HG03060 (cell line): Measurements from ENCODE around the gene SREK1.
"Not testable (repeated sequence)": the region's sequence is repeated elsewhere in the genome, so short reads cannot be mapped to it uniquely, and the experiment has no call there.

Source experiments
- ATAC-seq: cut with Tn5 transposase; IDR thresholded peaks from one replicate; pipeline ENCODE4 v1.9.1; 2021; ENCODE audit warnings: low read depth, moderate number of reproducible peaks; ENCODE audit not compliant: unreplicated experiment

Gene SREK1, protein sequence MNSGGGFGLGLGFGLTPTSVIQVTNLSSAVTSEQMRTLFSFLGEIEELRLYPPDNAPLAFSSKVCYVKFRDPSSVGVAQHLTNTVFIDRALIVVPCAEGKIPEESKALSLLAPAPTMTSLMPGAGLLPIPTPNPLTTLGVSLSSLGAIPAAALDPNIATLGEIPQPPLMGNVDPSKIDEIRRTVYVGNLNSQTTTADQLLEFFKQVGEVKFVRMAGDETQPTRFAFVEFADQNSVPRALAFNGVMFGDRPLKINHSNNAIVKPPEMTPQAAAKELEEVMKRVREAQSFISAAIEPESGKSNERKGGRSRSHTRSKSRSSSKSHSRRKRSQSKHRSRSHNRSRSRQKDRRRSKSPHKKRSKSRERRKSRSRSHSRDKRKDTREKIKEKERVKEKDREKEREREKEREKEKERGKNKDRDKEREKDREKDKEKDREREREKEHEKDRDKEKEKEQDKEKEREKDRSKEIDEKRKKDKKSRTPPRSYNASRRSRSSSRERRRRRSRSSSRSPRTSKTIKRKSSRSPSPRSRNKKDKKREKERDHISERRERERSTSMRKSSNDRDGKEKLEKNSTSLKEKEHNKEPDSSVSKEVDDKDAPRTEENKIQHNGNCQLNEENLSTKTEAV

GRCh38 chr5:66144074-66144833, at the start of gene SREK1:
SREK1 (plus strand) TSS chr5:66144300; CDS start chr5:66144377, 77 bp downstream.
- peak; percentile 64 for ATAC-seq

DNA sequence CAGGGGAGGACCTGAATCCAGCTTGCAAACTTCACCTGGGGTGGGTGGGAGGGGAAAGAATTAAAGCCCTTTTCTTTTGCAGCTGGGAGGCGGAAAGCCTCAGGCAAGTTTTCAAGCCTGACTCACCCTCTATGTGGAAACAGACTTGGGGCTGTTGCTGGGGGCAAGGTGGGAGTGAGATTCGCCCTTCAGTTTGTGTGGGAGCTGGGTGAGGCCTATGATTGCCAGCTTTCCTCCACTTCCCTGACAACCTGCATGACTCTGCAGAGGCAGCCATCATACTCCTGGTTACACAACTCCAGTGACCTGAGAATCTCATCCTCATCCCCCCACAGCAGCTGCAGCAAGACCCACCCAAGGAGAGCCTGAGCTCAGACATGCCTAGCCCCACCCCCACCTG, 43.2 kb upstream of the SREK1 start:
- no peak for ATAC-seq

GRCh38 chr5:66113160-66113559, 30.9 kb upstream of the SREK1 start:
- ATAC-seq: no peak

- no peak for ATAC-seq
Observed at GRCh38 chr5:66118304-66118703, 25.8 kb upstream of the SREK1 start.

GRCh38 chr5:66122379-66123034, 21.6 kb upstream of the SREK1 start:
- no peak for ATAC-seq

DNA sequence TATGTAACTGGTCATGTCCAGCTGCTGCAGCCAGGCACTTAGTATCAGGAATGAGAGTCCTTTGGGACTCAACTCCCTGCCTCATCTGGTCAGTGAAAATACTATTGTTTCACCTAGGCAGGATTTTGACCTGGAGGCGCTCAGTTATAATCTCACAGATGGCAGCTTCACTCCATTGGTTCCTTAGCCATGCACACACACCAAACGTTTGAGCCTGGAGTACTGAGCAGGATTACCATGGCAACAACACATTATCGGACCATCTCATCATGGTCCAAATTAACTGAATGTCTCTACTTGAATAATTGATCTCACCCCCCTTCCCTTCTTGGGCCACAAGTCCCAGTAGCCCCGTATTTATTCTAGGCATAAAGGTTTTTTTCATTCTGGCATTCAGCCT, 15.0 kb upstream of the SREK1 start:
- no peak for ATAC-seq

DNA sequence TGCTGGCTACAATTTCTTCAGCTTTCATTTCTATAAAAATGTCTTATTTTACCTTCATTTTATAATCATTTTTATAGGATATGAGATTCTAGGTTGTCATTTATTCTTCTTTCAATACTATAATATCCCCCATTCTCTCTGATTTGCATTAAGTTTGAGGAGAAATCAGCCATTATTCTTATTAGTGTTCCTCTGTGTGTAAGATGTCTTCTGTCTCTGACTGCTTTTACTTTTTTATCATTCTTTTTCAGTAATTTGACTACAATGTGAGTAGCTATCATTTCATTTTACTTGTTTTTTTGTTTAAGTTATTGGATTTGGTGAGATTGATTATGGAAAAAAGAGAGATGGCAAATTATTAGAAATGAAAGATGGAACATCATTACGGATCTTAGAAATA, 13.6 kb upstream of the SREK1 start:
- no peak for ATAC-seq

DNA sequence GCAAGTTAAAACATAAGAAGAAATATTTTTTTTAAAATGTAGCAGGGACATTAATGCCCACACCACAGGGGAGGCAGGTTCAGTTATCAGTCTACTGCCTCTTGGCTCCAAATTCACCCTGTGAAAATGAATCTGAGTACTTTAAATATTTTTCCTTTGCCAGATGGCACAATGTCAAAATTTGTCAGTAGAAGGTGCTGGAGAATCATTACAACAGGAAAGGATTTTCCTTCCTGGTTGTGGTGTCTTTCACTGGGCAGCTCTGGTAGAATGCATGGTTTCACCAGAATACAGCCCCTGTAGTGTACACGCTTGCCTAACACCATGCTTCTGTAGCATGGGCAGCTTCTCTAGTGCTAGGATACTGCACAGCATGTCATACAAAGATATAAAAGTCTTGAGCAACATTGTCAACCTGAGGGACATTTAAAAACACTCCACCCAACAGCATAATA, 9.7 kb upstream of the SREK1 start:
- ATAC-seq: no peak

DNA sequence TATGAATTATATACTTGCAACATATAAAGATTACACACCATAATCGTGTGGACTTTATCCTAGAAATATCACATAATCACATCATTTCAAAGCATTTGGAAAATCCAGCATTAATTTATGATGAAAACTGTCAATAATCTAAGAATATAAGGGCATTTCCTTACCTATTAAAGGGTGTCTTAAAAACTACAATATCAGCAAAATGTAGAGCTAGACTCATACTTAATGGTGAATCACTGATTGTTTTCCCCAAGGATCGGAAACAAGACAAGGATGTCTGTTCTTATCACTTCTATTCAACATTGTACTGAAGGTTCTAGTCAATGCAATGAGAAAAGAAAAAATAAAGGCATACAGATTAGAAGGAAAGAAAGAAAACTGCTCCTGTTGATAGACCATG, 8.0 kb upstream of the SREK1 start:
- ATAC-seq: no peak

DNA sequence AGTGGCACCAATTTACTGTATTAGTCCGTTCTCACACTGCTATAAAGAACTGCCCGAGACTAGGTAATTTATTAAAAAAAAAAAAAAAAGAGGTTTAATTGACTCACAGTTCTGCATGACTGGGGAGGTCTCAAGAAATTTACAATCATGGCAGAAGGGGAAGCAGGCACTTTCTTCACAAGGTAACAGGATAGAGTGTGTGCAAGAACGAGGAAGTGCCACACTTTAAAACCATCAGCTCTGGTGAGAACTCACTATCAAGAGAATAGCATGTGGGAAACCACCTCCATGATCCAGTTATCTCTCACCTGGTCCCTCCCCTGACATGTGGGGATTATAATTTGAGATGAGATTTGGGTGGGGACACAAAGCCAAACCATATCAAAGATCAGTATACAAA, 7.2 kb upstream of the SREK1 start:
- ATAC-seq: not testable (repeated sequence)

DNA sequence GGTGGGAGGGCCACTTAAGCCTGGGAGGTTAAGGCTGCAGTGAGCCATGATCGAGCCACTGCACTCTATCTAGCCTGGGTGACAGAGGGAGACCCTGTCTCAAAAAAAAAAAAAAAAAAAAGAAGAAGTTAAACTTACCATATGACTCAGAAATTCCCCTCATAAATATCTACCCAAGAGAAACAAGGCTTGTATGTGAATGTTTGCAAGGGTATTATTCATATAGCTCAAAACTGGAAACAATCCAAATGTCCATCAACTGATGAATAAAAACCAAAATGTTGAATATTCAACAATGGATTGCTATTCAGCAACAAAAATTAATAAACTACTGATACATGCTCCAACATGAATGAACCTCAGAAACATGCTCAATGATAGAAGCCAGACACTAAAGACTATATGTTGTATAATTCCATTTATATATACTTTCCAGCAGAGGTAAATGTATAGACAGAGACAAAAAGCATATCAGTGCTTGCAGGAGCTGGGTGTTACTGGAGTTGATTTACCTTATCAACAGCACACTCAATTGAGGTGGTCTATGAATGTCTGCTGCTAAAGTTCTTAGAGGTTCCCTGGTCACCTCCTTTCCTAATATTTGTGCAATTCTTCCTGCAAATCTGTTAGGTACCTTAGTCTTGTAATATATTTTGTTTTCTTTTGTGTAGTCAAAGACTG, 5.3 kb upstream of the SREK1 start:
- ATAC-seq: no peak

DNA sequence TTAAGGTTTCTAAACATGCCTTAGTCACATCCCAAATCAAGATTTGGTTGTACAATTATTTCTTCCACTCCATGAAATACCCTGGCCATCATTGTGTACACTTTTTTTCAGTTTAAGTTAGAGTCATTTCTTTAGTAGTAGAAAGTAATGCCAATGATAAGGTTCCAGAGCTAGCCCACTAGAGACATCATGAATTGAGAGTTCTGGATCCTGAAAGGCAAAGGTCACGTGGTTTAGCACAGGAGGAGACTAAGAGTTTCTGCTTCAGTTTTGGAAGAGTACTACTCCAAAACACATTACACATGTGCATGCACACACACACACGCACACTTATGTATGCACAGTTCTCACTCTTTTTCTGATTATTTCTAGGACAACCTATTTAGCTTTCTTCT, 4.8 kb upstream of the SREK1 start:
- no peak for ATAC-seq

DNA sequence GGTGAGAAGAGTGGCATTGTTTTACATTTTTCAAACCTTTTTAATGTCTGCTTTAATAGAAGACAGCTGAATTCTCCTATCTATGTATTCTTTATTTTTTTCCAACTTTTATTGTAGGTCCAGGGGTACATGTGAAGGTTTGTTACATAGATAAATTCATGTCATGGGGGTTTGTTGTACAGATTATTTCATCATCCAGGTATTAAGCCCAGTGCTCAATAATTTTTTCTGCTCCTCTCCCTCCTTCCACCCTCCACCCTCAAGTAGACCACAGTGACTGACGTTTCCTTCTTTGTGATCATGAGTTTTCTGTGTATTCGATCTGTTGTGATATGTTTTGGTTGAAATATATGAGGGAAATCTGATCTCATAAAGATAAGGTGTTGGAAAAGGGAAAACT, 1.7 kb upstream of the SREK1 start:
- ATAC-seq: no peak

DNA sequence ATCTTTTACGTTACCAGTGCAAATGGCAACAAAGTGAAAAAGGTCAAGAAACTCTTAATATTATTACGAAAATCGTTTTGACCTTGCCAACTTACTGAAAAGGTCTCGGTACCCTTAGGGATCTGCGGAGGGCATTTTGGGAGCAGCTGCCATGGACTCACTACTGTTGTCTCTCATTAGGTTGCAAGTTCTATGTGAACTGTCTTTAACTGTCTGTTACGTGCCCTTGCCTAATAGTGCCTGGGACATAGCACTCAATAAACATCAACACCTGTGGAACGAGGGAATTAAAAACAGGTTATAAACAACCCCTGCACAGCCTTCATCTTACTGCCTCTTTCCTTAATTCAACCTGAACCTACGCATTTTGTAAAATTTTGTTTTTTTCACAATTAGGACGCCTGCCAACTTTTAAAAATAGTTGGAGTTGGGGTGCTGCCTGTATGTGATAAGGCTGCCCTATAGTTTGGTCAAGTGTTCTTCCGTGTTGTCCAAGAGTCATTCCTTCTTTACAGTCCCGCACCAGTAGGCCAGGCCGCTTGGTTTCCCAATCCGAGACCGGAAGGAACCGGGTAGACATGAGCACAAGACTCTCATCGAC, 527 bp upstream of the SREK1 start:
- ATAC-seq: peak; percentile 4

- peak; percentile 22 for ATAC-seq
Observed at GRCh38 chr5:66144834-66145390, 812 bp downstream of the SREK1 start.

GRCh38 chr5:66145737-66146136, 1.6 kb downstream of the SREK1 start:
- ATAC-seq: no peak

- ATAC-seq: no peak
Observed at GRCh38 chr5:66149950-66150349, 5.8 kb downstream of the SREK1 start.

DNA sequence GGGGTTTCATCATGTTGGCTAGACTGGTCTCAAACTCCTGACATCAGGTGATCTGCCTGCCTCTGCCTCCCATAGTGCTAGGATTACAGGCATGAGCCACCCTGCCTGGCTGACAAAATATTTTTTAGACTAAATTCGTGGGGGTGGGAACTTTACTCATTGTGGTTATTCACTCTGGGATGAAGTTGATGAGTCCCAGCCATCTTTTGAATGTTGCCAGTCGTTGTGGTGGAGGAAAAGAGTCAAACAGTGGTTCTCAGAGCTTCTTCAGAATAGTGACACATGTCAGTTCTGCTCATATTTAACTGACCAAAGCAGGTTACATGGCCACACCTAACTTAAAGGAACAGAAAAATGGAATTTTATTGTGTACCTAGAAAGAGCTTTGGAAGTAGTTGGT, 6.9 kb downstream of the SREK1 start:
- ATAC-seq: no peak

DNA sequence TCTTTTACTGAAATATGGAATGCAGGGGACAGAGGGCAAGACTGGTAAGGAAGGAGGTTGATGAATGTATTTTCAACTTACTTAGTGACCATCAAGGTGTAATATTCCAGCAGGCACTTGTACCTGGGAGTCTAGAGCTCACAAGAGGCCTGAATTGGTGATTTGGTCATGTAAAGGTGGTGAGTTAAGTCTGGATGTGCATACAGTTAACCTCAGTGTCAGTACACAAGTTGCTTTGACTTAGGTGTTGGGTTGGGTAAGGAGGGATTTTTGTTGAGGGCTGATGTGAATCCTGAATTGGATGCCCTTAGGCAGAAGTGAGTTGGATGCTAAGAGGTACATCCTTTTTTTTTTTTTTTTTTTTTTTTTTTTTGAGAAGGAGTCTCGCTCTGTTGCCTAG, 7.4 kb downstream of the SREK1 start:
- ATAC-seq: no peak

GRCh38 chr5:66157046-66157445, 12.9 kb downstream of the SREK1 start:
- no peak for ATAC-seq
